ENCODE measurements around the gene MED13L. TPM values are rescaled to one million over a fixed set of nuclear protein-coding genes. Genes with fewer than 3 reads are reported as not detected.

Gene MED13L
- total RNA-seq, 1 experiment from 2014 or later = 80.5 TPM

DNA sequence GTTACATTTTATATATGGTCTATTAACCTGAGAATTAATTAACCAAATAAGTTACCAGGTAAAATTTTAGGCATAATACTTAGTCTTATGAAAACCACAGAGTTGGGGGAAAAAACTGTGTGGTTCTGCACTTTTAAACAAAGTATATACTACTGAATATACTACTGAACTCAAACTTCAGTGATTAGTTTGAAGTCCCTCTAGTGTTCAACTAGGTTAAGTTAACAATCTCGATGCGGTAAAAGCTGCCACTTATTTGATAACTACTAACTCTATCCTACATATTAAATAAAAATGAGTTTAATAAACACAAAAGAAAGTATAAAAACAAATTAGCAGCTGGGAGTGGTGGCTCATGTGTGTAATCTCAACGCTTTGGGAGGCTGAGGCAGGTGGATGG lies 56.7 kb downstream of the MED13L start:
- Mint-ChIP-seq H3K4me1 (peaks cover 5% of the 10 kb centered on the region), H3K27ac (no peak overlapping the region), H3K4me3 (no peak overlapping the region), H3K9me3 (no peaks in the 10 kb centered on the region), H3K36me3 (no peaks in the 10 kb centered on the region), H3K27me3 (ENCODE audit: low read depth) (no peaks in the 10 kb centered on the region)
- ATAC-seq (no peak), DNase-seq (ENCODE audit: low spot score) (no peak)
- ChIA-PET POLR2A (no interaction called here), CTCF (no interaction called here)
- TF ChIP-seq MXD4 (CRISPR knock-in tag; IDR thresholded peaks at IDR 0.05; ENCODE audit: borderline replicate concordance) (no peak), TCF7 (CRISPR knock-in tag; IDR thresholded peaks at IDR 0.05; ENCODE audit: low read depth) (no peak), KAT7 (CRISPR knock-in tag; IDR thresholded peaks at IDR 0.05; ENCODE audit: borderline replicate concordance) (no peak), ETV6 (CRISPR knock-in tag; IDR thresholded peaks at IDR 0.05) (no peak), CBFB (CRISPR knock-in tag; IDR thresholded peaks at IDR 0.05; ENCODE audit: low read depth) (no peak), TEAD4 (CRISPR knock-in tag; IDR thresholded peaks at IDR 0.05) (no peak), NR1H2 (CRISPR knock-in tag; IDR thresholded peaks at IDR 0.05) (no peak), IRF2 (CRISPR knock-in tag; IDR thresholded peaks at IDR 0.05; ENCODE audit: borderline replicate concordance, low read depth) (no peak), ZNF263 (CRISPR knock-in tag; IDR thresholded peaks at IDR 0.05; ENCODE audit: low read depth) (no peak), JUN (CRISPR knock-in tag; IDR thresholded peaks at IDR 0.05) (no peak), MYBL2 (CRISPR knock-in tag; IDR thresholded peaks at IDR 0.05) (no peak), RELA (CRISPR knock-in tag; IDR thresholded peaks at IDR 0.05; ENCODE audit: borderline replicate concordance) (no peak), PRRX2 (CRISPR knock-in tag; IDR thresholded peaks at IDR 0.05) (no peak), SMAD3 (CRISPR knock-in tag; IDR thresholded peaks at IDR 0.05; ENCODE audit: borderline replicate concordance) (no peak), SOX15 (CRISPR knock-in tag; IDR thresholded peaks at IDR 0.05) (no peak)
- TF ChIP-seq, protein P1, sequence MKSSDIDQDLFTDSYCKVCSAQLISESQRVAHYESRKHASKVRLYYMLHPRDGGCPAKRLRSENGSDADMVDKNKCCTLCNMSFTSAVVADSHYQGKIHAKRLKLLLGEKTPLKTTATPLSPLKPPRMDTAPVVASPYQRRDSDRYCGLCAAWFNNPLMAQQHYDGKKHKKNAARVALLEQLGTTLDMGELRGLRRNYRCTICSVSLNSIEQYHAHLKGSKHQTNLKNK (CRISPR knock-in tag; IDR thresholded peaks at IDR 0.05) = no peak
- TF ChIP-seq, protein P2, sequence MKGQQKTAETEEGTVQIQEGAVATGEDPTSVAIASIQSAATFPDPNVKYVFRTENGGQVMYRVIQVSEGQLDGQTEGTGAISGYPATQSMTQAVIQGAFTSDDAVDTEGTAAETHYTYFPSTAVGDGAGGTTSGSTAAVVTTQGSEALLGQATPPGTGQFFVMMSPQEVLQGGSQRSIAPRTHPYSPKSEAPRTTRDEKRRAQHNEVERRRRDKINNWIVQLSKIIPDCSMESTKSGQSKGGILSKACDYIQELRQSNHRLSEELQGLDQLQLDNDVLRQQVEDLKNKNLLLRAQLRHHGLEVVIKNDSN (CRISPR knock-in tag; IDR thresholded peaks at IDR 0.05) = no peak
- TF ChIP-seq, protein P3, sequence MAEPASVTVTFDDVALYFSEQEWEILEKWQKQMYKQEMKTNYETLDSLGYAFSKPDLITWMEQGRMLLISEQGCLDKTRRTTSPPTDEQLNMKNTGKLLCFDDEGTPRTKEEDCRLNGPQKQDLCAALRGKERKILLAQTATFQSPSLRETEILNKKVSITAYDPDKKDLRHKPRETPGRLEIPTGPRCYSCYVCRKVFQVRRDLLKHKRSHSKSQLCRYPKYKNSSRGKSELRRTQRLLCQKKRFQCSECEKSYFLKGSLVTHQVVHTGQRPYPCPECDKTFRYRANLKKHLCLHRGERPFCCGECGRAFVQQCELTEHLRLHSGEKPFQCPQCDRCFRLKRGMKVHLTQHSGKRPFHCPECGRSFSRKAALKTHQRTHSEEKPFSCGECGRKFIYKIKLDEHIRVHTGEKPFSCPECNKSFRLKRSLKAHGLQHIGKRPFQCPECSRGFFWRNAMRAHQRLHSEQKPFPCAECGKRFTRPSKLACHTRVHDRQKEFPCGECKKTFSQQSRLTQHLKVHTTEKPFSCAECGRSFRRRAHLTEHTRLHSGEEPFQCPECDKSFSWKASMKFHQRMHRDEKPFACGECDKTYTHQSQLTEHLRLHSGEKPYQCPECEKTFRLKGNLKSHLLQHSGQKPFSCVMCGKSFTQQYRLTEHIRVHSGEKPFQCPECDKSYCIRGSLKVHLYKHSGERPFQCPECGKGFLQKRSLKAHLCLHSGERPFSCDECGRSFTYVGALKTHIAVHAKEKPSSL (CRISPR knock-in tag; conservative IDR thresholded peaks at IDR 0.05) = no peak

DNA sequence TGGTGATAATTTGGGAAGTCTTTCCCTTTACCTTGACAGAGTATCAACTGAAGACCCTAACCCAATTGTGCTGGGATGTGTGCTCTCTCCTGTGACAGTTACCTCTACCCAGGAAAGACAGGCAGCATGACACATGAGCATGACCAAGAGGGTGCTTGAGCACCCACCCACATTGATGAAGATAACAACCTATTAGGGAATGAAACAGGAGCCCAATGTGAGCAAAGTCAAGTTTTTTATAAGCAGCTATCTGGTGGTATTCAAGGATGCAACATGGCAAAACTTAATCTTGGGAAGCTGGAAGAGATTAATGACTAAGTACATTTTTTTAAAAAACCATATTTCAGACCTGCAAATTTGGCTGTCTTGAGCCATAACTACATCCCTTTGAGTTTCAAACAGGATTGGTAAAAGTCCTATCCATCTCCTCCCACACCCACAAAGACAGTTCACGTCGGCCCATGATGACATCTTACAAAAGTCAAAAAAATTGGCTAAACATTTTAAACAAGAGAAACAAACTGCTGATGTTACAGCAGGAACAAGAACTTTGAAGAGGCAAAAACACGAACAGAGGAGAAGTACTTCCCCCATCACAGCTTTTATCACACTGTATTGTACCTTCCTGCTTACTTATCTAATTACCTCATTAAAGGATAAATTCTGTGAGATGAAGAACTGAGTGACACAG lies 60.3 kb downstream of the MED13L start:
- no peak for ATAC-seq
- H3K9me3 Mint-ChIP-seq = no peaks in the 10 kb centered on the region
- H3K36me3 Mint-ChIP-seq = no peaks in the 10 kb centered on the region
- H3K4me3 Mint-ChIP-seq = no peak overlapping the region
- H3K27me3 Mint-ChIP-seq (ENCODE audit: low read depth) = no peaks in the 10 kb centered on the region
- H3K27ac Mint-ChIP-seq = no peak overlapping the region; the same call in 1 of the 2 replicates
- POLR2A ChIA-PET = no interaction called here
- peaks cover 29% of the 10 kb centered on the region for H3K4me1 Mint-ChIP-seq
- CTCF ChIA-PET = no interaction called here
- no peak for DNase-seq (ENCODE audit: low spot score)
- TF ChIP-seq, protein P4, sequence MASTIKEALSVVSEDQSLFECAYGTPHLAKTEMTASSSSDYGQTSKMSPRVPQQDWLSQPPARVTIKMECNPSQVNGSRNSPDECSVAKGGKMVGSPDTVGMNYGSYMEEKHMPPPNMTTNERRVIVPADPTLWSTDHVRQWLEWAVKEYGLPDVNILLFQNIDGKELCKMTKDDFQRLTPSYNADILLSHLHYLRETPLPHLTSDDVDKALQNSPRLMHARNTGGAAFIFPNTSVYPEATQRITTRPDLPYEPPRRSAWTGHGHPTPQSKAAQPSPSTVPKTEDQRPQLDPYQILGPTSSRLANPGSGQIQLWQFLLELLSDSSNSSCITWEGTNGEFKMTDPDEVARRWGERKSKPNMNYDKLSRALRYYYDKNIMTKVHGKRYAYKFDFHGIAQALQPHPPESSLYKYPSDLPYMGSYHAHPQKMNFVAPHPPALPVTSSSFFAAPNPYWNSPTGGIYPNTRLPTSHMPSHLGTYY (CRISPR knock-in tag; IDR thresholded peaks at IDR 0.05) = no peak
- no peak for TF ChIP-seq TEAD4 (CRISPR knock-in tag; IDR thresholded peaks at IDR 0.05)
- TF ChIP-seq, protein P5, sequence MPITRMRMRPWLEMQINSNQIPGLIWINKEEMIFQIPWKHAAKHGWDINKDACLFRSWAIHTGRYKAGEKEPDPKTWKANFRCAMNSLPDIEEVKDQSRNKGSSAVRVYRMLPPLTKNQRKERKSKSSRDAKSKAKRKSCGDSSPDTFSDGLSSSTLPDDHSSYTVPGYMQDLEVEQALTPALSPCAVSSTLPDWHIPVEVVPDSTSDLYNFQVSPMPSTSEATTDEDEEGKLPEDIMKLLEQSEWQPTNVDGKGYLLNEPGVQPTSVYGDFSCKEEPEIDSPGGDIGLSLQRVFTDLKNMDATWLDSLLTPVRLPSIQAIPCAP (CRISPR knock-in tag; IDR thresholded peaks at IDR 0.05) = no peak
- TF ChIP-seq, protein P6, sequence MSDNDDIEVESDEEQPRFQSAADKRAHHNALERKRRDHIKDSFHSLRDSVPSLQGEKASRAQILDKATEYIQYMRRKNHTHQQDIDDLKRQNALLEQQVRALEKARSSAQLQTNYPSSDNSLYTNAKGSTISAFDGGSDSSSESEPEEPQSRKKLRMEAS (CRISPR knock-in tag; IDR thresholded peaks at IDR 0.05) = no peak
- no peak for TF ChIP-seq CREM (CRISPR knock-in tag; IDR thresholded peaks at IDR 0.05)
- TF ChIP-seq ZNF138 (CRISPR knock-in tag; conservative IDR thresholded peaks at IDR 0.05) = no peak
- TF ChIP-seq, protein P7, sequence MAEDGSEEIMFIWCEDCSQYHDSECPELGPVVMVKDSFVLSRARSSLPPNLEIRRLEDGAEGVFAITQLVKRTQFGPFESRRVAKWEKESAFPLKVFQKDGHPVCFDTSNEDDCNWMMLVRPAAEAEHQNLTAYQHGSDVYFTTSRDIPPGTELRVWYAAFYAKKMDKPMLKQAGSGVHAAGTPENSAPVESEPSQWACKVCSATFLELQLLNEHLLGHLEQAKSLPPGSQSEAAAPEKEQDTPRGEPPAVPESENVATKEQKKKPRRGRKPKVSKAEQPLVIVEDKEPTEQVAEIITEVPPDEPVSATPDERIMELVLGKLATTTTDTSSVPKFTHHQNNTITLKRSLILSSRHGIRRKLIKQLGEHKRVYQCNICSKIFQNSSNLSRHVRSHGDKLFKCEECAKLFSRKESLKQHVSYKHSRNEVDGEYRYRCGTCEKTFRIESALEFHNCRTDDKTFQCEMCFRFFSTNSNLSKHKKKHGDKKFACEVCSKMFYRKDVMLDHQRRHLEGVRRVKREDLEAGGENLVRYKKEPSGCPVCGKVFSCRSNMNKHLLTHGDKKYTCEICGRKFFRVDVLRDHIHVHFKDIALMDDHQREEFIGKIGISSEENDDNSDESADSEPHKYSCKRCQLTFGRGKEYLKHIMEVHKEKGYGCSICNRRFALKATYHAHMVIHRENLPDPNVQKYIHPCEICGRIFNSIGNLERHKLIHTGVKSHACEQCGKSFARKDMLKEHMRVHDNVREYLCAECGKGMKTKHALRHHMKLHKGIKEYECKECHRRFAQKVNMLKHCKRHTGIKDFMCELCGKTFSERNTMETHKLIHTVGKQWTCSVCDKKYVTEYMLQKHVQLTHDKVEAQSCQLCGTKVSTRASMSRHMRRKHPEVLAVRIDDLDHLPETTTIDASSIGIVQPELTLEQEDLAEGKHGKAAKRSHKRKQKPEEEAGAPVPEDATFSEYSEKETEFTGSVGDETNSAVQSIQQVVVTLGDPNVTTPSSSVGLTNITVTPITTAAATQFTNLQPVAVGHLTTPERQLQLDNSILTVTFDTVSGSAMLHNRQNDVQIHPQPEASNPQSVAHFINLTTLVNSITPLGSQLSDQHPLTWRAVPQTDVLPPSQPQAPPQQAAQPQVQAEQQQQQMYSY (CRISPR knock-in tag; IDR thresholded peaks at IDR 0.05) = no peak
- no peak for TF ChIP-seq NFE2L1 (CRISPR knock-in tag; IDR thresholded peaks at IDR 0.05)
- TF ChIP-seq MXD4 (CRISPR knock-in tag; IDR thresholded peaks at IDR 0.05; ENCODE audit: borderline replicate concordance) = no peak
- no peak for TF ChIP-seq OVOL2 (CRISPR knock-in tag; IDR thresholded peaks at IDR 0.05; ENCODE audit: borderline replicate concordance)
- TF ChIP-seq ZNF671 (CRISPR knock-in tag; IDR thresholded peaks at IDR 0.05) = no peak
- no peak for TF ChIP-seq ZNF219 (CRISPR knock-in tag; IDR thresholded peaks at IDR 0.05; ENCODE audit: borderline replicate concordance)
- TF ChIP-seq KAT7 (CRISPR knock-in tag; IDR thresholded peaks at IDR 0.05; ENCODE audit: borderline replicate concordance) = no peak

Measured in WTC11 (cell line).